Fibroblast of pulmonary artery (primary cell): ENCODE data around the gene ATP1B4.

Experiments used
- DNase-seq: peaks from one replicate; pipeline ENCODE4 v3.0.0-alpha.2; 2010; ENCODE audit warnings: low read depth
- H3K4me3 ChIP-seq: replicated peaks from 2 replicates; pipeline ENCODE4 v1.5.1; 2011; ENCODE audit warnings: low read depth, mild to moderate bottlenecking, control low read depth, low read length, moderate library complexity
- CTCF ChIP-seq: IDR thresholded peaks from 2 replicates; pipeline ENCODE4 v1.5.1; 2011; ENCODE audit warnings: mild to moderate bottlenecking, control low read depth, low read length, inconsistent platforms; ENCODE audit errors: missing control alignments

Gene ATP1B4

GRCh38 chrX:120367402-120368109, 5.7 kb downstream of the ATP1B4 start:
- TF ChIP-seq CTCF, result no peak
- DNase-seq, result no peak
- no peak overlapping the region for H3K4me3 ChIP-seq

- DNase-seq, result no peak
- no peak overlapping the region for H3K4me3 ChIP-seq
- TF ChIP-seq CTCF, result no peak
Measured at GRCh38 chrX:120372667-120373370, 10.9 kb downstream of the ATP1B4 start.

- no peak for TF ChIP-seq CTCF
- H3K4me3 ChIP-seq, result no peak overlapping the region
- no peak for DNase-seq
Measured at GRCh38 chrX:120377179-120377578, 15.3 kb downstream of the ATP1B4 start.

- no peak overlapping the region for H3K4me3 ChIP-seq
- no peak for TF ChIP-seq CTCF
- DNase-seq, result no peak
Measured at GRCh38 chrX:120377715-120378114, 15.8 kb downstream of the ATP1B4 start.

- no peak overlapping the region for H3K4me3 ChIP-seq
- DNase-seq, result no peak
- TF ChIP-seq CTCF, result no peak
Measured at GRCh38 chrX:120378570-120378969, 16.7 kb downstream of the ATP1B4 start.

- DNase-seq, result no peak
- no peak for TF ChIP-seq CTCF
- H3K4me3 ChIP-seq, result no peak overlapping the region
Measured at GRCh38 chrX:120379937-120380681, 18.2 kb downstream of the ATP1B4 start.
